ENCODE results near the gene PHOSPHO2.

DNA sequence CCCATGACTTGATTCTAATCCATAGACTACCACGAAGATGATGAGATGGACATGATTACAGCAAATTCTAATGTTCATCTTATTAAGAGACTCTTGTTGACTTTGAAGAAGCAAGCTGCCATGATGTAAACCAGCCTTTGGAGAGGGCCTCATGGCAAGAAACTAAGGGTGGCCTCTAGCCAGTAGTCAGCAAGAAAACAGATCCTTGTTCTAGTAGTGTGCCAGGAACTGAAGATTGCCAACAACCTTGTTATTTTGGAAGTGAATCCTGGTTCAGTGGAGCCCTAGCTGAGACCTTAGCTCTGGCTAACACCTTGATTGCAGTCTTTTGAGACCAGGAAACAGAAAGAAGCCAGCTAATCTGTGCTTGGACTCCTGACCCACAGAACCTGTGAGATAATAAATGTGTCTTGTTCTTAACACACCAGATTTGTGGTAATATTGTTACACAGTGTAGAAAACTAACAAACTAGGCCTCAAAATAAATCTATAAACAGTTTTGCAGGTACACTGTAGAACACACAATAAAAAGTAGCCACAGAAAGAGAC, 10.0 kb downstream of the PHOSPHO2 start:
- TF ChIP-seq POLR2A (IDR thresholded peaks at IDR 0.05), result no peak
- TF ChIP-seq, protein P1, sequence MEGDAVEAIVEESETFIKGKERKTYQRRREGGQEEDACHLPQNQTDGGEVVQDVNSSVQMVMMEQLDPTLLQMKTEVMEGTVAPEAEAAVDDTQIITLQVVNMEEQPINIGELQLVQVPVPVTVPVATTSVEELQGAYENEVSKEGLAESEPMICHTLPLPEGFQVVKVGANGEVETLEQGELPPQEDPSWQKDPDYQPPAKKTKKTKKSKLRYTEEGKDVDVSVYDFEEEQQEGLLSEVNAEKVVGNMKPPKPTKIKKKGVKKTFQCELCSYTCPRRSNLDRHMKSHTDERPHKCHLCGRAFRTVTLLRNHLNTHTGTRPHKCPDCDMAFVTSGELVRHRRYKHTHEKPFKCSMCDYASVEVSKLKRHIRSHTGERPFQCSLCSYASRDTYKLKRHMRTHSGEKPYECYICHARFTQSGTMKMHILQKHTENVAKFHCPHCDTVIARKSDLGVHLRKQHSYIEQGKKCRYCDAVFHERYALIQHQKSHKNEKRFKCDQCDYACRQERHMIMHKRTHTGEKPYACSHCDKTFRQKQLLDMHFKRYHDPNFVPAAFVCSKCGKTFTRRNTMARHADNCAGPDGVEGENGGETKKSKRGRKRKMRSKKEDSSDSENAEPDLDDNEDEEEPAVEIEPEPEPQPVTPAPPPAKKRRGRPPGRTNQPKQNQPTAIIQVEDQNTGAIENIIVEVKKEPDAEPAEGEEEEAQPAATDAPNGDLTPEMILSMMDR (IDR thresholded peaks at IDR 0.05), result no peak
